H1 (cell line): ENCODE measurements around the gene BLMH. TPM values are rescaled to one million over a fixed set of nuclear protein-coding genes. Genes with fewer than 3 reads are reported as not detected.

ENCODE experiments used
- CTCF ChIA-PET: fragments of 300-600 bp; sonication (Branson Sonifier 250); formaldehyde crosslinking; loops from one replicate; lab custom pipeline; 2021; ENCODE audit not compliant: partially characterized antibody; lab: Charles Lee
- POLR2A ChIA-PET: fragments of 300-600 bp; sonication (Branson Sonifier 250); formaldehyde crosslinking; loops from one replicate; lab custom pipeline; 2021; ENCODE audit warnings: inconsistent platforms; ENCODE audit not compliant: partially characterized antibody; lab: Charles Lee
- DNase-seq, 2 experiments: peaks; one replicate each; pipeline versions ENCODE4 v3.0.0 to v3.0.0-alpha.2; 2010 to 2022; ENCODE audit warnings: low spot score in 2 of 2, low read depth in 1 of 2, mixed read lengths in 1 of 2
- FAIRE-seq: peaks from 2 replicates; lab custom pipeline; 2011; peaks lifted over from hg19 to GRCh38; lab: Jason Lieb, UNC
- H2AFZ ChIP-seq: 2 replicates; pipeline ENCODE4 v1.8.1; 2012; ENCODE audit warnings: low read length, inconsistent platforms
- H2AK5ac ChIP-seq: 2 replicates; pipeline ENCODE4 v1.6.1; 2013; ENCODE audit warnings: low read depth, low read length
- H2BK120ac ChIP-seq: replicated peaks from 2 replicates; pipeline ENCODE3; 2013; ENCODE audit warnings: low read depth, low read length, inconsistent platforms
- H2BK12ac ChIP-seq: 2 replicates; pipeline ENCODE4 v1.6.1; 2013; ENCODE audit warnings: low read depth, low read length
- H2BK15ac ChIP-seq: 2 replicates; pipeline ENCODE4 v1.6.1; 2013; ENCODE audit warnings: low read length
- H2BK20ac ChIP-seq: 2 replicates; pipeline ENCODE4 v1.6.1; 2013; ENCODE audit warnings: low read length
- H2BK5ac ChIP-seq: 2 replicates; pipeline ENCODE4 v1.6.1; 2013; ENCODE audit warnings: low read depth, low read length
- H3K14ac ChIP-seq: 2 replicates; pipeline ENCODE4 v1.6.1; 2013; ENCODE audit warnings: inconsistent platforms; ENCODE audit not compliant: insufficient read length
- H3K18ac ChIP-seq: 2 replicates; pipeline ENCODE4 v1.6.1; 2013; ENCODE audit warnings: low read length; ENCODE audit errors: extremely low read depth
- H3K23ac ChIP-seq: 2 replicates; pipeline ENCODE4 v1.6.1; 2013; ENCODE audit warnings: inconsistent platforms; ENCODE audit not compliant: insufficient read length
- H3K23me2 ChIP-seq: 2 replicates; pipeline ENCODE4 v1.6.1; 2013; ENCODE audit warnings: low read depth, low read length
- H3K27ac ChIP-seq: 2 replicates; pipeline ENCODE4 v1.6.1; 2011; ENCODE audit warnings: low read depth, low read length, inconsistent platforms
- H3K27me3 ChIP-seq, 4 experiments: replicated peaks in 1 of 4; 1 replicate in 1 of 4; 2 replicates in 3 of 4; pipeline versions ENCODE4 v1.6.1 to v1.8.1; 2011 to 2013; ENCODE audit warnings: low read length in 3 of 4, mild to moderate bottlenecking in 3 of 4, inconsistent platforms in 2 of 4, mixed read lengths in 2 of 4, moderate library complexity in 1 of 4; ENCODE audit not compliant: control insufficient read depth in 3 of 4, insufficient read depth in 3 of 4; ENCODE audit errors: extremely low read depth in 1 of 4
- H3K36me3 ChIP-seq, 4 experiments: 2 replicates each; pipeline versions ENCODE4 v1.6.1 to v1.8.1; 2011 to 2013; ENCODE audit warnings: mild to moderate bottlenecking in 4 of 4, low read length in 3 of 4, moderate library complexity in 2 of 4, control low read depth in 1 of 4, inconsistent platforms in 1 of 4; ENCODE audit not compliant: insufficient read depth in 4 of 4, control insufficient read depth in 2 of 4
- H3K4ac ChIP-seq: replicated peaks from 2 replicates; pipeline ENCODE3; 2013; ENCODE audit warnings: low read length, low read depth, mixed read lengths, inconsistent platforms; ENCODE audit not compliant: insufficient read length
- H3K4me1 ChIP-seq, 4 experiments: replicated peaks in 1 of 4; 1 replicate in 1 of 4; 2 replicates in 3 of 4; pipeline versions ENCODE4 v1.6.1 to v1.8.1; 2011 to 2013; ENCODE audit warnings: low read length in 3 of 4, inconsistent platforms in 2 of 4, mixed read lengths in 1 of 4; ENCODE audit not compliant: insufficient read depth in 4 of 4, control insufficient read depth in 3 of 4
- H3K4me2 ChIP-seq, 2 experiments: 2 replicates each; pipeline versions ENCODE4 v1.6.1 to v1.8.1; 2011 to 2013; ENCODE audit warnings: low read depth in 2 of 2, low read length in 2 of 2, control low read depth in 1 of 2, inconsistent platforms in 1 of 2, mild to moderate bottlenecking in 1 of 2; ENCODE audit not compliant: insufficient read depth in 1 of 2
- H3K4me3 ChIP-seq, 4 experiments: fragments of 200-600, 300-600 bp in 1 of 4; sonication (generic), shearing (Covaris generic), sonication (Bioruptor Twin) in 1 of 4; 2 replicates each; pipeline versions ENCODE4 v1.5.1 to v1.8.1; 2011 to 2016; ENCODE audit warnings: low read length in 4 of 4, low read depth in 3 of 4, control low read depth in 2 of 4, inconsistent platforms in 2 of 4, mild to moderate bottlenecking in 2 of 4, mixed read lengths in 1 of 4, moderate library complexity in 1 of 4; ENCODE audit not compliant: insufficient read depth in 2 of 4; ENCODE audit errors: extremely low read depth in 1 of 4
- H3K56ac ChIP-seq: replicated peaks from 2 replicates; pipeline ENCODE3; 2013; ENCODE audit warnings: low read depth, mild to moderate bottlenecking, mixed read lengths, low read length, inconsistent platforms; ENCODE audit not compliant: insufficient read length
- H3K79me1 ChIP-seq: 2 replicates; pipeline ENCODE4 v1.6.1; 2013; ENCODE audit warnings: low read depth, low read length, control low read depth
- H3K79me2 ChIP-seq, 2 experiments: 2 replicates each; pipeline versions ENCODE4 v1.6.1 to v1.8.1; 2012 to 2013; ENCODE audit warnings: low read length in 2 of 2, mild to moderate bottlenecking in 2 of 2, inconsistent platforms in 1 of 2; ENCODE audit not compliant: insufficient read depth in 2 of 2, control insufficient read depth in 1 of 2
- H3K9ac ChIP-seq, 4 experiments: replicated peaks in 1 of 4; 1 replicate in 1 of 4; 2 replicates in 3 of 4; pipeline versions ENCODE4 v1.6.1 to v1.8.1; 2011 to 2013; ENCODE audit warnings: low read depth in 3 of 4, low read length in 3 of 4, control low read depth in 2 of 4, mild to moderate bottlenecking in 2 of 4, moderate library complexity in 2 of 4, inconsistent platforms in 1 of 4; ENCODE audit errors: extremely low read depth in 1 of 4
- H3K9me3 ChIP-seq, 2 experiments: 2 replicates each; pipeline versions ENCODE4 v1.6.1 to v1.8.1; 2012 to 2013; ENCODE audit warnings: mild to moderate bottlenecking in 2 of 2, moderate library complexity in 2 of 2, control low read depth in 1 of 2, inconsistent platforms in 1 of 2, low read depth in 1 of 2, low read length in 1 of 2, mixed read lengths in 1 of 2; ENCODE audit not compliant: insufficient read depth in 2 of 2
- H4K20me1 ChIP-seq, 2 experiments: replicated peaks in 1 of 2; 2 replicates each; pipeline versions ENCODE3 to v1.8.1; 2011 to 2013; ENCODE audit warnings: inconsistent platforms in 2 of 2, low read length in 2 of 2, mild to moderate bottlenecking in 1 of 2; ENCODE audit not compliant: insufficient read depth in 2 of 2, control insufficient read depth in 1 of 2
- H4K5ac ChIP-seq: 2 replicates; pipeline ENCODE4 v1.6.1; 2013; ENCODE audit warnings: low read length, low read depth, mixed read lengths, inconsistent platforms; ENCODE audit not compliant: insufficient read length
- H4K8ac ChIP-seq: 2 replicates; pipeline ENCODE4 v1.8.0; 2013; ENCODE audit warnings: mild to moderate bottlenecking, moderate library complexity, low read length, inconsistent platforms; ENCODE audit not compliant: insufficient read depth; ENCODE audit errors: extremely low read depth
- H4K91ac ChIP-seq: replicated peaks from 2 replicates; pipeline ENCODE3; 2013; ENCODE audit warnings: low read length, mixed read lengths, inconsistent platforms; ENCODE audit not compliant: insufficient read length
- KDM5A ChIP-seq: fragments of 200-600 bp; IDR thresholded peaks from 2 replicates; pipeline ENCODE4 v1.7.1; 2012; ENCODE audit warnings: mild to moderate bottlenecking, low read length, inconsistent platforms, mixed read lengths
- POLR2AphosphoS5 ChIP-seq: IDR thresholded peaks from 2 replicates; pipeline ENCODE4 v1.6.1; 2011; ENCODE audit warnings: low read depth, low read length
- WGBS, 2 experiments: shearing (Covaris generic) in 1 of 2; methylation state at CpG; one replicate each; pipeline versions ENCODE4 v1.1.6 to v1.1.7; 2013 to 2015; ENCODE audit warnings: low lambda C conversion rate in 2 of 2, mixed read lengths in 2 of 2, inconsistent platforms in 1 of 2, low coverage in 1 of 2, missing lambda C conversion rate in 1 of 2; ENCODE audit not compliant: insufficient replicate concordance in 2 of 2, insufficient coverage in 1 of 2, insufficient read length in 1 of 2; ENCODE audit errors: extremely low coverage in 1 of 2, missing lambda C conversion rate in 1 of 2; 5-methylcytosine and 5-hydroxymethylcytosine counted together
- polyA plus RNA-seq, 7 experiments: library from polyadenylated mRNA; depleted of rRNA in 3 of 7; stranded (reverse) in 5 of 7; unstranded in 2 of 7; fragments of >200 nt in 5 of 7; fragments of 200-250 nt in 2 of 7; gene quantifications; 1 replicate in 5 of 7; 2 replicates in 1 of 7; 4 replicates in 1 of 7; pipeline versions ENCODE4 v1.2.1 to v1.2.3, GENCODE V29; 2011 to 2013; ENCODE audit warnings: missing spikeins in 2 of 7, mixed read lengths in 2 of 7
- total RNA-seq: library from RNA; stranded (reverse); fragmentation: NEBNext Ultra II Directional; extraction: Animal tissue kit (Norgen Biotek cat#: 25700); gene quantifications from 2 replicates; pipeline ENCODE4 v1.2.1, GENCODE V29; 2021

Gene BLMH
- total and polyA plus RNA-seq, 2 of the 8 experiments (the other 6 are each of a cell fraction or from before 2014, with no cell fraction given) = 18.2 to 74.3 TPM

DNA sequence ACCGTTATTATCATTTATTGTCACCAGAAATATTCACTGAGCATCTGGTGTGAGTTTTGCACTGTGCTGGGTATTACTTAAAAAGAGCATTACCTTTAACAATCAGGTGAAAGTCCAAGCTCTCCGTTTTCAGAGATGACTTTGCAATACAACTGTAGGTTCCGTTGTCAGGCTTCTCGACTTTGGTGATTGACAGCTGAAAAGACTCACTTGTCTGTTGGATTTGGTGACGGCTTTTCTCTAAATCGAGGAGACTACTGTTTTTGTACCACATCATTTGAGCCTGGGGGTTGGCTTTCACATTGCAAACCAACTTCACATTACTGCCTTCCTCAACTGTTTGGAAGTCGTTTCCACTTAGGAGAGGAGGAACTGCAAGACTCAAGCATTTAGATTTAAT is 33.0 kb upstream of the BLMH start:
- no peak for FAIRE-seq
- Histone ChIP-seq H2AFZ (no peak overlapping the region), H3K9ac (no peak overlapping the region), H2BK15ac (no peak overlapping the region), H3K18ac (no peak overlapping the region), H4K8ac (no peak overlapping the region), H2AK5ac (no peak overlapping the region), H3K23ac (no peak overlapping the region), H2BK120ac (no peak overlapping the region), H3K4me1 (no peaks in the 10 kb centered on the region), H3K27me3 (no peaks in the 10 kb centered on the region), H3K23me2 (no peaks in the 10 kb centered on the region), H3K27ac (no peak overlapping the region), H2BK20ac (no peak overlapping the region), H4K91ac (no peak overlapping the region), H3K56ac (no peak overlapping the region), H3K4ac (no peak overlapping the region), H3K9me3 (no peaks in the 10 kb centered on the region), H3K79me1 (no peaks in the 10 kb centered on the region), H4K20me1 (no peaks in the 10 kb centered on the region), H2BK5ac (no peak overlapping the region), H3K14ac (no peak overlapping the region), H3K4me2 (no peak overlapping the region), H3K36me3 (no peaks in the 10 kb centered on the region), H3K79me2 (no peaks in the 10 kb centered on the region), H3K4me3 (no peak overlapping the region), H2BK12ac (no peak overlapping the region), H4K5ac (no peak overlapping the region)
- TF ChIP-seq POLR2AphosphoS5 = no peak
- no peak for TF ChIP-seq KDM5A
- 90% methylated on average over 7 of the region's 7 CpGs; no CpG with 5 or more reads in 1 of the 2 experiments for WGBS, 2 experiments
- CTCF ChIA-PET = interaction anchor here (0.8 kb wide), 1 partner anchor 13 kb away, joined by 3 read pairs; no protein-coding TSS in a partner anchor
- POLR2A ChIA-PET = no interaction called here
- no peak for DNase-seq
